ENCODE data around the gene CEP192. TPM values are rescaled to one million over a fixed set of nuclear protein-coding genes. Genes with fewer than 3 reads are reported as not detected.

CEP192 gene
- total and polyA plus RNA-seq, 2 of the 4 experiments (the other 2 are of a cell fraction): 17.2 to 29.0 TPM

DNA sequence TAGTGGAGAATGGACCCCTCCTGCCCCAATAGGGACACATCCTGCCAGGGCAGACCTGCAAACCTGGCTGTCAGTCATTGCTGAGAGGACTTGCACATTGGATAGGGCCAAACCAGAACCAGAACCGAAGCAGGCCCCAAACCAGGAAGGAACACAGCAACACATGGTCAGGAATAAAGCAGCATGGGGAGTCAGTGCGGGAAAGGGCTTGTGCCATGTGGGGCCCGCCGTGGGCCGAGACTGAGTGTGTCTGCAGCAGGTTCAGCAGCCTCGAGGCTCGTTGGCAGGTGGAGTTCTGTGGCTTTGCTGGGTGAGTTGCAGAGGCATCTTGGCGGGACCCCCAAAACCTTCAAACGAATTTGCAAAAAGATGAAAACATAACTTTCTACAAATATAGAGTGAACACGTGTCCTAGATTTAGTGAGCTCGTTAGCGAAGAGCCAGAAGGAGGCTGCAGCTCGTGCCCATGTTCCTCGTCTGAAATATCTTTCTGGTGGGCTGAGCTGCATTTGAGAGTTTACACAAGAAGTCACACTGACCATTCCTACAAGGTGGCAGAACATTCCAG lies 182.5 kb downstream of the CEP192 start:
- no peak overlapping the region for H2AFZ ChIP-seq (replicated peaks; ENCODE audit: low read length, poor library complexity)
- WGBS, 2 experiments (ENCODE audit: extremely low coverage in 2 of 2, insufficient read length in 1 of 2): 71% methylated on average over 2 of the region's 14 CpGs; no CpG with 5 or more reads in 1 of the 2 experiments
- POLR2A ChIA-PET (ENCODE audit: unreplicated experiment): no interaction called here

More for the DNA sequence above, 182.5 kb downstream of the CEP192 start:
- Histone ChIP-seq H2BK15ac (ENCODE audit: low read depth, low read length) (no peak overlapping the region), H3K9me1 (ENCODE audit: insufficient read depth, low read length) (no peaks in the 10 kb centered on the region), H3K56ac (ENCODE audit: extremely low read depth, insufficient read depth, low read length) (no peak overlapping the region), H3K4me2 (ENCODE audit: low read depth, low read length) (no peak overlapping the region), H2AK9ac (replicated peaks; ENCODE audit: low read depth, low read length, poor library complexity) (no peak overlapping the region), H3K27me3 (ENCODE audit: control insufficient read depth, insufficient read depth, low read length) (peaks cover 11% of the 10 kb centered on the region), H3K79me1 (ENCODE audit: low read depth in 1 of 2, low read length in 2 of 2) (no peaks in the 10 kb centered on the region), H4K91ac (ENCODE audit: insufficient read depth, low read depth, low read length) (no peak overlapping the region), H3K27ac (ENCODE audit: insufficient read depth, low read length) (no peak overlapping the region), H2BK120ac (ENCODE audit: low read depth, low read length) (no peak overlapping the region), H4K5ac (ENCODE audit: low read depth, low read length) (no peak overlapping the region), H2BK20ac (ENCODE audit: low read depth, low read length) (no peak overlapping the region), H3K9me3 (ENCODE audit: control insufficient read depth, insufficient read depth, low read length) (no peaks in the 10 kb centered on the region), H3K4ac (ENCODE audit: low read depth, low read length) (no peak overlapping the region), H3K14ac (replicated peaks; ENCODE audit: low read depth, low read length) (no peak overlapping the region), H3K9ac (ENCODE audit: low read depth, low read length) (no peak overlapping the region), H3K18ac (ENCODE audit: low read depth, low read length) (no peak overlapping the region), H3K36me3 (ENCODE audit: control insufficient read depth, insufficient read depth, low read length) (no peaks in the 10 kb centered on the region), H4K20me1 (ENCODE audit: insufficient read depth, low read length) (no peaks in the 10 kb centered on the region), H3K4me1 (ENCODE audit: control insufficient read depth, insufficient read depth, low read length) (no peaks in the 10 kb centered on the region), H2AK5ac (ENCODE audit: low read depth, low read length) (no peak overlapping the region), H3K4me3 (ENCODE audit: insufficient read depth, low read depth, low read length) (no peak overlapping the region), H4K8ac (ENCODE audit: low read depth in 2 of 2, low read length in 2 of 2) (no peak overlapping the region), H3K23ac (ENCODE audit: low read depth, low read length) (no peak overlapping the region), H2BK5ac (ENCODE audit: low read depth, low read length, poor library complexity, severe bottlenecking) (no peak overlapping the region)
- ATAC-seq (ENCODE audit: low read depth) (no peak), DNase-seq (no peak)
- TF ChIP-seq, protein P1, sequence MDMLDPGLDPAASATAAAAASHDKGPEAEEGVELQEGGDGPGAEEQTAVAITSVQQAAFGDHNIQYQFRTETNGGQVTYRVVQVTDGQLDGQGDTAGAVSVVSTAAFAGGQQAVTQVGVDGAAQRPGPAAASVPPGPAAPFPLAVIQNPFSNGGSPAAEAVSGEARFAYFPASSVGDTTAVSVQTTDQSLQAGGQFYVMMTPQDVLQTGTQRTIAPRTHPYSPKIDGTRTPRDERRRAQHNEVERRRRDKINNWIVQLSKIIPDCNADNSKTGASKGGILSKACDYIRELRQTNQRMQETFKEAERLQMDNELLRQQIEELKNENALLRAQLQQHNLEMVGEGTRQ (IDR thresholded peaks at IDR 0.05; ENCODE audit: low read depth, low read length): no peak
- TF ChIP-seq POLR2A (IDR thresholded peaks at IDR 0.05; ENCODE audit: low read depth, low read length) (no peak), MXI1 (IDR thresholded peaks at IDR 0.05; ENCODE audit: borderline replicate concordance, low read depth, low read length) (no peak), RAD21 (IDR thresholded peaks at IDR 0.05; ENCODE audit: low read length) (no peak), MAFK (IDR thresholded peaks at IDR 0.05; ENCODE audit: low read depth, low read length) (no peak), CEBPB (IDR thresholded peaks at IDR 0.05; ENCODE audit: low read depth, low read length) (no peak), MAZ (IDR thresholded peaks at IDR 0.05; ENCODE audit: borderline replicate concordance, low read depth, low read length) (no peak), RCOR1 (IDR thresholded peaks at IDR 0.05; ENCODE audit: insufficient replicate concordance, low read length) (no peak), RFX5 (IDR thresholded peaks at IDR 0.05; ENCODE audit: low read depth, low read length) (no peak), NFE2L2 (IDR thresholded peaks at IDR 0.05; ENCODE audit: low read depth, low read length) (no peak), BHLHE40 (IDR thresholded peaks at IDR 0.05; ENCODE audit: low read depth, low read length) (no peak), FOS (IDR thresholded peaks at IDR 0.05; ENCODE audit: low read depth, low read length) (no peak), CHD1 (IDR thresholded peaks at IDR 0.05; ENCODE audit: low read depth, low read length) (no peak), SMC3 (IDR thresholded peaks at IDR 0.05; ENCODE audit: low read depth, low read length) (no peak)
- TF ChIP-seq, protein P2, sequence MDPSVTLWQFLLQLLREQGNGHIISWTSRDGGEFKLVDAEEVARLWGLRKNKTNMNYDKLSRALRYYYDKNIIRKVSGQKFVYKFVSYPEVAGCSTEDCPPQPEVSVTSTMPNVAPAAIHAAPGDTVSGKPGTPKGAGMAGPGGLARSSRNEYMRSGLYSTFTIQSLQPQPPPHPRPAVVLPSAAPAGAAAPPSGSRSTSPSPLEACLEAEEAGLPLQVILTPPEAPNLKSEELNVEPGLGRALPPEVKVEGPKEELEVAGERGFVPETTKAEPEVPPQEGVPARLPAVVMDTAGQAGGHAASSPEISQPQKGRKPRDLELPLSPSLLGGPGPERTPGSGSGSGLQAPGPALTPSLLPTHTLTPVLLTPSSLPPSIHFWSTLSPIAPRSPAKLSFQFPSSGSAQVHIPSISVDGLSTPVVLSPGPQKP (IDR thresholded peaks at IDR 0.05; ENCODE audit: borderline replicate concordance, low read depth, low read length): no peak
- TF ChIP-seq, protein P3, sequence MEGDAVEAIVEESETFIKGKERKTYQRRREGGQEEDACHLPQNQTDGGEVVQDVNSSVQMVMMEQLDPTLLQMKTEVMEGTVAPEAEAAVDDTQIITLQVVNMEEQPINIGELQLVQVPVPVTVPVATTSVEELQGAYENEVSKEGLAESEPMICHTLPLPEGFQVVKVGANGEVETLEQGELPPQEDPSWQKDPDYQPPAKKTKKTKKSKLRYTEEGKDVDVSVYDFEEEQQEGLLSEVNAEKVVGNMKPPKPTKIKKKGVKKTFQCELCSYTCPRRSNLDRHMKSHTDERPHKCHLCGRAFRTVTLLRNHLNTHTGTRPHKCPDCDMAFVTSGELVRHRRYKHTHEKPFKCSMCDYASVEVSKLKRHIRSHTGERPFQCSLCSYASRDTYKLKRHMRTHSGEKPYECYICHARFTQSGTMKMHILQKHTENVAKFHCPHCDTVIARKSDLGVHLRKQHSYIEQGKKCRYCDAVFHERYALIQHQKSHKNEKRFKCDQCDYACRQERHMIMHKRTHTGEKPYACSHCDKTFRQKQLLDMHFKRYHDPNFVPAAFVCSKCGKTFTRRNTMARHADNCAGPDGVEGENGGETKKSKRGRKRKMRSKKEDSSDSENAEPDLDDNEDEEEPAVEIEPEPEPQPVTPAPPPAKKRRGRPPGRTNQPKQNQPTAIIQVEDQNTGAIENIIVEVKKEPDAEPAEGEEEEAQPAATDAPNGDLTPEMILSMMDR (conservative IDR thresholded peaks at IDR 0.05; ENCODE audit: low read depth, low read length): no peak
- intact Hi-C loops (cut with micrococcal nuclease) (no loop called here), dilution Hi-C loops (cut with HindIII; ENCODE audit: low sequenced_read_pairs, unreplicated experiment) (no loop called here), in situ Hi-C loops (cut with MboI; ENCODE audit: low sequenced_read_pairs) (loop anchor here (25.0 kb wide), 1 partner anchor 436 kb away; no protein-coding TSS in a partner anchor)
- BruUV-seq (replicated peaks): no TSS peak
- CTCF ChIA-PET: no interaction called here

Data from IMR-90 (cell line).